AG20443 (cell line): ENCODE data around the gene GPSM1.
"Not testable (repeated sequence)": the region's sequence is repeated elsewhere in the genome, so short reads cannot be mapped to it uniquely, and the experiment has no call there.

ENCODE experiments used
- DNase-seq: peaks from one replicate; pipeline ENCODE4 v3.0.0; 2012; ENCODE audit warnings: low spot score, mixed read lengths

The GPSM1 gene

GRCh38 chr9:136318111-136318775, 9.1 kb upstream of the GPSM1 start:
- no peak for DNase-seq

DNA sequence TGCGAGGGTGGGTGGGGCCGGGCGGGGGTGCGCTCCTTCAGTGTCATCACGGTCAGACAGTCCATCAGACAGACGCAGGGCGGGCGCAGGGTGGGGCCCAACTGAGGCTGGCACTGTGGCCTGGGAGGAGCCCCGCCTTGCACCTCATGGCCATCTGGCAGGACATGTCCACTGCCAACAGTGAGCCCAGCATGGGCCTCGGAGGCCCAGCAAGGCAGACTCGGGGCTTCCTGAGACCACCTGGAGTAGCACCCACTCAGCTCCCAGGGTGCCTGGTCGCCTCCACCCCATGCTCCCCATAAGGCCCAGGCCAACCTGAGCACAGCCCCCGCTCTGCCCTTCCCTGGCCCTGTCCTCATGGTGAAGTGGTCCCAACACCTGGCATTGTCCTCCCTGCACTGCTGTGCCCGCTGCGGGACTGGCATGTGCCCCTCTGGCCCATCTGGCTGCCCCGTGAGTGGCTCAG, 8.5 kb upstream of the GPSM1 start:
- no peak for DNase-seq

DNA sequence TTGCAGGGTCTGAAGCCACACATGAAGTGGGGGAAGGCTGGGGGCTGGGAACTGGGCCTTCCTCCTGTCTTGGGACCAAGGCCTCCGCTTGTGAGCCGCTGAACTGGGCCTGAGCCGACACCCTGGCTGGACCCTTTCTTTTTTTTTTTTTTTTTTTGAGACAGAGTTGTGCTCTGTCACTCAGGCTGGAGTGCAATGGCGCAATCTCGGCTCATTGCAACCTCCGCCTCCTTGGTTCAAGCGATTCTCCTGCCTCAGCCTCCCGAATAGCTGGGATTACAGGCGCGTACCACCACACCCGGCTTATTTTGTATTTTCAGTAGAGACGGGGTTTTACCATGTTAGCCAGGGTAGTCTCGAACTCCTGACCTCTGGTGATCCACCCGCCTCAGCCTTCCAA, 8.1 kb upstream of the GPSM1 start:
- not testable (repeated sequence) for DNase-seq

DNA sequence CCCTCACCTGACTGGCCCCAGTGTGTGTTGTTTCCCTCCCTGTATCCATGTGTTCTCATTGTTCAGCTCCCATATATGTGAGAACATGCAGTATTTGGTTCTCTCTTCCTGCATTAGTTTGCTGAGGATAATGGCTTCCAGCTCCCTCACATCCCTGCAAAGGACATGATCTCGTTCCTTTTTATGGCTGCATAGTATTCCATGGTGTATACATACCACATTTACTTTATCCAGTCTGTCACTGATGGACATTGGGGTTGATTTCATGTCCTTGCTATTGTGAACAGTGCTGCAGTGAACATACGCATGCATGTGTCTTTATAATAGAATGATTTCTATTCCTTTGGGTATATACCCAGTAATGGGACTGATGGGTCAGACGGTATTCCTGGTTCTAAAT, 7.4 kb upstream of the GPSM1 start:
- not testable (repeated sequence) for DNase-seq

DNA sequence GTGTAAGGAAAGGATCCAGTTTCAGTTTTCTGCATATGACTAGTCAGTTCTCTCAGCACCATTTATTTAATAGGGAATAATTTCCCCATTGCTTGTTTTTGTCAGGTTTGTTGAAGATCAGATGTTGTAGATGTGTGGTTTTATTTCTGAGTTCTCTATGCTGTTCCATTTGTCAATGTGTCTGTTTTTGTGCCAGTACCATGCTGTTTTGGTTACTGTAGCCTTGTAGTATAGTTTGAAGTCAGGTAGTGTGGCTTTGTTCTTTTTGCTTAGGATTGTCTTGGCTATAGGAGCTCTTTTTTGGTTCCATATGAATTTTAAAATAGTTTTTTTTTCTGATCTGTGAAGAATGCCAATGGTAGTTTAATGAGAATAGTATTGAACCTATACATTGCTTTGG, 6.4 kb upstream of the GPSM1 start:
- not testable (repeated sequence) for DNase-seq

GRCh38 chr9:136321561-136321960, 5.8 kb upstream of the GPSM1 start:
- no peak for DNase-seq

DNA sequence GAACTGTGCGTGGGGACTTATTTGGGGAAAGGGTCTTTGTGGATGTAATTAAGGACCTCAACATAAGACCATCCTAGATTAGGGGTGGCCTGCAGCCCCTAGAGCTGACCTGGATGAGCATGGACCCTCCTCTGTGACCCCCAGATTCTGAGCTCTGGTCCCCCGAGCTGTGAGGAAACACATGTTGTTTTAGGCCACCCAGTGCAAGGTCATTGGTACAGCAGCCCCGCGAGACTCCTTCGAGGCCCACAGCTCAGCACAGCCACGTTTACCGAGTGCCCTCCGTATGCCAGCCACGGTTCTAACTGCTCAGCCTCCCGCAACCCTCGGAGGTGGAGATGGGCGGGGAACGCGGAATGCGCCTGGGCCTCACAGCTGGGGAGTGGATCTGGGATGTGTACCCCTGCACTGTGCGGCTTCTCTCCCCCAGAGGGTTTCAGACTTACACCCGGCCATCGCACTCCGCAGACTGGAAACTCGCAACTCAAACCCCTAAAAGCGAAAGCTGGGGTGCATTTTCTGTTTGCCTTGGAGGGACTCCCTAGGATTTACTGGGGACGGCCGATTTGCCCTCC, 4.5 kb upstream of the GPSM1 start:
- DNase-seq = no peak

DNA sequence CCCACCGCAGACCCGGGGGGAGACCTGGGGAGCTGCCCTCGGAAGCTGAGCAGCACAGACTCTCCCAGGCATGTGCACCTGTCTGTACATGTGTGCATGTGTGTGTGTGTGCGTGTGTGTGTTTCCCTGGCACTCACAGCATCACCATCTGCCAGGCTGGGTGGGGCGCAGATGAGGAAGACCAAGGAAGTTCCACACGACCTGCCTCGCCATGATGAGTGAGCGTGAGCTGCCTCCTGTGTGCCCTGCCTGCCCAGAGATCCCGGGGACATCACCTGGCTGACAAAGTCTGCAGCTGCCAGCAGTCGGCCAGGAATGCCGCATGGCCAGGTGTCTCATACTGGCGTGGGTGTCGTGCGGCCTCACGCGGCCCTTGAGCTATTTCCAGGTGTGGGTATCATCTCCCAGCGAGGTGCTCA, 4.0 kb upstream of the GPSM1 start:
- DNase-seq = no peak

- no peak for DNase-seq
These were observed 2.6 kb upstream of the GPSM1 start for GRCh38 chr9:136324501-136325300.

GRCh38 chr9:136325358-136325757, 2.0 kb upstream of the GPSM1 start:
- DNase-seq = no peak

- DNase-seq = peak; percentile 89
These were observed 1.1 kb upstream of the GPSM1 start for GRCh38 chr9:136326061-136326760.

DNA sequence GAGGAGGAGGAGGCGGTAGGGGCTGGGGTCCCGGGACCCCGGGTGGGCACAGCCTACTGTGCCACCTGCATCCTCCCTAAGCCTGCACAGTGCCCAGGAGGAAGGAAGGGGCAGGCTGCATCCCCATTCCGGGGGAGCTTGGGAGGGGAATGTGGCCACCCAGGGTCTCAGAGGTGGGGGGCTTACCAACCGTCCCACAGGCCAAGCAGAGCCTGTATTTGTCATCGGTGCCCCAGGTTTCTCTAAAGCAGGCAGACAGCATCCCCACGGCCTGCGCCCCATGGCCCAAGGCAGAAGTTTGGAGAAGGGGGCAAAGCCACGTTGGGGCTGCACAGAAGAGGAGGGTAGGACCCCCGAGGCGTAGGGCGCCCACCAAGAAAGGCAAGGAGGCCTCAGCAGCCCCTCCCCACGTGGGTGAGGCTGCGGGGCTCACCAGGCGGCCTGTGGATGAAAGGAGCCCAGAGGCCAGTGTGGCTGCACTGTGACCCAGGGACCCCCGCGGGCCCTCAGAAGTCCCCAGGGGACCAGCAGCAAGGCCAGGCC, 507 bp upstream of the GPSM1 start:
- DNase-seq = no peak

- DNase-seq = peak; percentile 36
These were observed 777 bp downstream of the GPSM1 start for GRCh38 chr9:136328011-136328621.

DNA sequence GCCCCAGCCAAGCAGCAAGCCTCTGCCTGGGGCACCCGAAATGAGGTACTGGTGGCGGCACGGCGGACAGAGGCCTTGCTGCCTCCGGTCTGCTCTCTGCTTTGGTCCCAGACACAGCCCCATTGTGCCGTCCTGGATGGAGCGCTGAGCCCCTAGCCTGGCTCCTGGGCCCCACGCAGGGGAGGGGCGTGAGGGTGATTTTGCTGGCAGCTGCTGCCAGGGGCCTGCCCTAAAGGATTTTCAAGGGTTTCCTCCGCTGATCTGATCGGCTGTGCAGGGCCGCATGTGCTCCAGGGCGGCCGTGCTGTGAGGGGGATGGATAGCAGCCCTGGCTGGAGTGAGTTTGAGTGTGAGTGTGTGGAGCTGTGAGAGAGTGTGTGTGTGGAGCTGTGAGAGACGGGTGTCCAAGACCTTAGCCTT, 1.3 kb downstream of the GPSM1 start:
- peak; percentile 65 for DNase-seq

DNA sequence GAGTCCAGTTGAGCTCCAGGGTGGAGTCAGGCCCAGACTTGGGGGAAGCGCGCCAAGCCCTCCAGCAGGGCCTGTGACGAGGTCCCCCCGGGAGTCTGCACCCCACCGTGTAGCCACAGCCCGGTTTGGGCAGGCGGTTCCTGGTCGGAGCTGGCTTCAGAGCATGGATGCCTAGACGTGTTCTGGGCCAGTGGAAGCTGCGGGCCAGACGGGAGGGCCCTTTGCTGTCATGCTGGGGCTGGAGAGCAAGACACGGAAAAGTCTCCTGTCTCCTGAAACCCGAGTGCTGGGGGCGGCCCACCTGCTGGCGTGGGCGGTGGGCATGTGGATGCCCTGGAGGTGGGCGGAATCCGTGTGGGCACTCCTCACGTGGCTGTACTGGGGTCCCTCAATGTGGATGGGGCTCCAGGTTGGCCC, 1.9 kb downstream of the GPSM1 start:
- no peak for DNase-seq

- DNase-seq = no peak
These were observed 2.5 kb downstream of the GPSM1 start for GRCh38 chr9:136329636-136330405.

DNA sequence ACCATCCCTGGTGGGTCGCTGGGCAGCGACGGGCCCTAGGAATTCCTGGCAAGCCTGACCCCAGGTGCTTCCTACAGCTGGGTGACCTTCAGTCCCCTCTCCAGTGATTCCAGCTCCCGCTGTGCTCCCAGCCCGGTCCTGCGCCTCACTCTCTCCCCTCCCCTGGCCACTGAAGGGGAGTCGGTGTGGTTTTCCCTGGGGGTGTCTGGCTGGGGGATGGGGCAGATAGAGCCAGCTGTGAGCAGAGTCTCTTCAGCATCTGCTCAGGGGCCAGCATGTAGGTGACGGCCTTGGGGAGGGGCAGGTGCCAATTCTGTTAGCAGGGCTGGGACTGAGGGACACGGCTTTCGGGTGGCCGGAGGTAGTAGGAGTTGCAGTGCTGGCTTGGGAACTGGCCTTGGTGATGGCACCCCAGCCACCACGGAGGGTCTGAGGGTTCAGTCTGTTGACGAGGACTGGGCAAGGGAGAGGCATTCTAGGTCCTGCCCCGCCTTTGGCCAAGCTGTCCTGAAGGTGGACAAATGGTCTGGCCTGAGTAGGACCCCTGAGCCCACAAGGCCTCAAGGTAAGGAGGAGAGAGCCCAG, 3.2 kb downstream of the GPSM1 start:
- no peak for DNase-seq

- DNase-seq = no peak
These were observed 3.7 kb downstream of the GPSM1 start for GRCh38 chr9:136331030-136331429.

GRCh38 chr9:136331556-136332481, 4.5 kb downstream of the GPSM1 start:
- DNase-seq = no peak
